H9 (cell line): ENCODE results near the gene MRI1. TPM values are rescaled to one million over a fixed set of nuclear protein-coding genes. Genes with fewer than 3 reads are reported as not detected.

Experiments used
- DNase-seq: peaks from one replicate; pipeline ENCODE4 v3.0.0-alpha.2; 2017
- H2AFZ ChIP-seq: one replicate; pipeline ENCODE4 v1.6.1; 2013; ENCODE audit warnings: mild to moderate bottlenecking, low read length, control low read depth, moderate library complexity
- H2AK5ac ChIP-seq: 2 replicates; pipeline ENCODE4 v1.6.1; 2013; ENCODE audit warnings: low read length, control low read depth, mixed read lengths; ENCODE audit not compliant: insufficient read length
- H2BK120ac ChIP-seq: one replicate; pipeline ENCODE4 v1.6.1; 2013; ENCODE audit warnings: low read depth, mild to moderate bottlenecking, low read length, control low read depth, inconsistent platforms; ENCODE audit not compliant: poor library complexity, severe bottlenecking
- H2BK12ac ChIP-seq: 2 replicates; pipeline ENCODE4 v1.6.1; 2013; ENCODE audit warnings: low read length, control low read depth, mixed read lengths, low read depth; ENCODE audit not compliant: insufficient read length
- H2BK15ac ChIP-seq: 2 replicates; pipeline ENCODE4 v1.6.1; 2013; ENCODE audit warnings: low read depth, low read length, control low read depth
- H2BK20ac ChIP-seq: one replicate; pipeline ENCODE4 v1.6.1; 2013; ENCODE audit warnings: low read depth, mild to moderate bottlenecking, low read length, control low read depth, inconsistent platforms; ENCODE audit not compliant: poor library complexity, severe bottlenecking
- H2BK5ac ChIP-seq: 2 replicates; pipeline ENCODE4 v1.6.1; 2013; ENCODE audit warnings: low read length, control low read depth, mixed read lengths; ENCODE audit not compliant: insufficient read length
- H3K14ac ChIP-seq: 2 replicates; pipeline ENCODE4 v1.6.1; 2013; ENCODE audit warnings: low read length, control low read depth; ENCODE audit not compliant: insufficient read depth
- H3K18ac ChIP-seq: 2 replicates; pipeline ENCODE4 v1.6.1; 2013; ENCODE audit warnings: low read depth, mild to moderate bottlenecking, mixed read lengths, low read length, control low read depth; ENCODE audit not compliant: insufficient read length
- H3K23ac ChIP-seq: 2 replicates; pipeline ENCODE4 v1.6.1; 2013; ENCODE audit warnings: low read length, control low read depth, mixed read lengths, low read depth; ENCODE audit not compliant: insufficient read length
- H3K23me2 ChIP-seq: 2 replicates; pipeline ENCODE4 v1.6.1; 2013; ENCODE audit warnings: low read depth, mild to moderate bottlenecking, mixed read lengths, low read length, control low read depth; ENCODE audit not compliant: insufficient read length, poor library complexity, severe bottlenecking
- H3K27ac ChIP-seq: 2 replicates; pipeline ENCODE4 v1.5.1; 2013; ENCODE audit warnings: low read length, control low read depth, mixed read lengths, low read depth; ENCODE audit not compliant: insufficient read length
- H3K27me3 ChIP-seq: 2 replicates; pipeline ENCODE4 v1.6.1; 2013; ENCODE audit warnings: low read length, control low read depth, inconsistent platforms; ENCODE audit not compliant: insufficient read depth
- H3K4ac ChIP-seq: 2 replicates; pipeline ENCODE4 v1.6.1; 2013; ENCODE audit warnings: low read depth, mild to moderate bottlenecking, control low read depth, inconsistent platforms, low read length, moderate library complexity
- H3K4me1 ChIP-seq: 2 replicates; pipeline ENCODE4 v1.6.1; 2013; ENCODE audit warnings: low read length, control low read depth, inconsistent platforms; ENCODE audit not compliant: insufficient read depth
- H3K4me2 ChIP-seq: 2 replicates; pipeline ENCODE4 v1.6.1; 2013; ENCODE audit warnings: low read length, control low read depth, mixed read lengths; ENCODE audit not compliant: insufficient read length, insufficient read depth
- H3K56ac ChIP-seq: 2 replicates; pipeline ENCODE4 v1.6.1; 2013; ENCODE audit warnings: low read depth, mild to moderate bottlenecking, mixed read lengths, low read length, control low read depth; ENCODE audit not compliant: insufficient read length
- H3K79me1 ChIP-seq: 2 replicates; pipeline ENCODE4 v1.6.1; 2013; ENCODE audit warnings: low read depth, mild to moderate bottlenecking, moderate library complexity, low read length, control low read depth, inconsistent platforms; ENCODE audit not compliant: insufficient read depth, poor library complexity, severe bottlenecking
- H3K79me2 ChIP-seq: 2 replicates; pipeline ENCODE4 v1.6.1; 2013; ENCODE audit warnings: low read length, control low read depth, inconsistent platforms; ENCODE audit not compliant: insufficient read depth
- H3K9ac ChIP-seq: 2 replicates; pipeline ENCODE4 v1.6.1; 2013; ENCODE audit warnings: low read length, control low read depth, mixed read lengths; ENCODE audit not compliant: insufficient read length; ENCODE audit errors: extremely low read depth
- H3K9me3 ChIP-seq: one replicate; pipeline ENCODE4 v1.6.1; 2013; ENCODE audit warnings: low read depth, low read length, inconsistent platforms; ENCODE audit not compliant: control insufficient read depth
- H3T11ph ChIP-seq: one replicate; pipeline ENCODE4 v1.6.1; 2013; ENCODE audit warnings: mild to moderate bottlenecking, low read length, control low read depth, inconsistent platforms
- H4K20me1 ChIP-seq: one replicate; pipeline ENCODE4 v1.6.1; 2013; ENCODE audit not compliant: control insufficient read depth, insufficient read length, insufficient read depth
- H4K5ac ChIP-seq: 2 replicates; pipeline ENCODE4 v1.6.1; 2013; ENCODE audit warnings: low read depth, mild to moderate bottlenecking, mixed read lengths, low read length, control low read depth; ENCODE audit not compliant: insufficient read length
- H4K8ac ChIP-seq: replicated peaks from 2 replicates; pipeline ENCODE4 v1.6.1; 2013; ENCODE audit warnings: low read length, control low read depth, mixed read lengths, low read depth; ENCODE audit not compliant: insufficient read length
- H4K91ac ChIP-seq: 2 replicates; pipeline ENCODE4 v1.6.1; 2013; ENCODE audit warnings: low read depth, mild to moderate bottlenecking, moderate library complexity, mixed read lengths, low read length, control low read depth; ENCODE audit not compliant: insufficient read length
- H3K27ac Mint-ChIP-seq, 3 experiments: 2 replicates in 2 of 3; 3 replicates in 1 of 3; pipeline ENCODE4 v1.8.0; 2020 to 2021; ENCODE audit warnings: mixed read lengths in 3 of 3, mild to moderate bottlenecking in 1 of 3, moderate library complexity in 1 of 3
- H3K27me3 Mint-ChIP-seq: 2 replicates; pipeline ENCODE4 v1.8.0; 2021; ENCODE audit warnings: low read depth, mild to moderate bottlenecking, moderate library complexity, mixed read lengths
- H3K36me3 Mint-ChIP-seq, 3 experiments: 2 replicates in 2 of 3; 3 replicates in 1 of 3; pipeline ENCODE4 v1.8.0; 2020 to 2021; ENCODE audit warnings: low read depth in 3 of 3, mixed read lengths in 3 of 3; ENCODE audit not compliant: insufficient read depth in 1 of 3
- H3K4me1 Mint-ChIP-seq, 2 experiments: 2 replicates each; pipeline ENCODE4 v1.8.0; 2020; ENCODE audit warnings: mixed read lengths in 2 of 2
- H3K4me3 Mint-ChIP-seq, 2 experiments: 2 replicates in 1 of 2; 3 replicates in 1 of 2; pipeline ENCODE4 v1.8.0; 2020 to 2021; ENCODE audit warnings: mild to moderate bottlenecking in 2 of 2, mixed read lengths in 2 of 2, moderate library complexity in 1 of 2
- H3K9me3 Mint-ChIP-seq, 2 experiments: 2 replicates in 1 of 2; 3 replicates in 1 of 2; pipeline ENCODE4 v1.8.0; 2020; ENCODE audit warnings: mild to moderate bottlenecking in 2 of 2, mixed read lengths in 2 of 2, moderate library complexity in 1 of 2
- total RNA-seq: library from RNA; stranded (reverse); gene quantifications from 2 replicates; pipeline ENCODE4 v1.2.1, GENCODE V29; 2021
- TF ChIP-seq, protein P1 (sequence below): fragments of 200-600 bp; sonication (generic); conservative IDR thresholded peaks from 3 replicates; pipeline ENCODE4 v1.8.0; 2021; ENCODE audit warnings: antibody characterized with exemption, mild to moderate bottlenecking

Gene MRI1
- total RNA-seq, 1 experiment from 2014 or later, result 19.5 TPM

DNA sequence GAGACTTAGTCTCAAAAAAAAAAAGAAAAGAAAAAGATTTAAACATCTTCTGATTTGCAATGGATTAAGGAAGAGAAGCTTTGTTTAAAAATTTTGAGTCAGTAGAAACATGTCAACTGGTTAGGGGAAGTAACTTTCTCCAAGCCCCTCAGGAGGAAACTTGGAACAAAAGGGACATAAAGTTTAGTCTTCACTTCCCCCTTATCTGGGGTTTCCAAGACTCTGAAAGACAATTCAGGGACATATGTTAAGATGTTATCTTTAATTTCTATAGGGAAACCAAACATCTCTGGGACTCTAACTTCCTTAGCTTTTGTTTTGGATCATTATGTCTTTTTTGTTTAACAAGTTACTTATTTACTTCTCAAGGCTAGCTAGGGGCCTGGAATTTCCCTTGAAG, 20.1 kb upstream of the MRI1 start:
- peaks cover 18% of the 10 kb centered on the region in 2 experiments for H3K4me1 Mint-ChIP-seq
- TF ChIP-seq, protein P1, sequence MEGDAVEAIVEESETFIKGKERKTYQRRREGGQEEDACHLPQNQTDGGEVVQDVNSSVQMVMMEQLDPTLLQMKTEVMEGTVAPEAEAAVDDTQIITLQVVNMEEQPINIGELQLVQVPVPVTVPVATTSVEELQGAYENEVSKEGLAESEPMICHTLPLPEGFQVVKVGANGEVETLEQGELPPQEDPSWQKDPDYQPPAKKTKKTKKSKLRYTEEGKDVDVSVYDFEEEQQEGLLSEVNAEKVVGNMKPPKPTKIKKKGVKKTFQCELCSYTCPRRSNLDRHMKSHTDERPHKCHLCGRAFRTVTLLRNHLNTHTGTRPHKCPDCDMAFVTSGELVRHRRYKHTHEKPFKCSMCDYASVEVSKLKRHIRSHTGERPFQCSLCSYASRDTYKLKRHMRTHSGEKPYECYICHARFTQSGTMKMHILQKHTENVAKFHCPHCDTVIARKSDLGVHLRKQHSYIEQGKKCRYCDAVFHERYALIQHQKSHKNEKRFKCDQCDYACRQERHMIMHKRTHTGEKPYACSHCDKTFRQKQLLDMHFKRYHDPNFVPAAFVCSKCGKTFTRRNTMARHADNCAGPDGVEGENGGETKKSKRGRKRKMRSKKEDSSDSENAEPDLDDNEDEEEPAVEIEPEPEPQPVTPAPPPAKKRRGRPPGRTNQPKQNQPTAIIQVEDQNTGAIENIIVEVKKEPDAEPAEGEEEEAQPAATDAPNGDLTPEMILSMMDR, result no peak
- H3K9me3 Mint-ChIP-seq, result peaks cover 3 to 8% of the 10 kb centered on the region in 2 experiments; a peak in 3 of 5 replicates

More for the DNA sequence above, 20.1 kb upstream of the MRI1 start:
- DNase-seq, result no peak
- Mint-ChIP-seq H3K27ac (peak overlapping the region in 1 of 3 experiments; percentile 55; a peak in 1 of 7 replicates), H3K36me3 (peaks cover 4 to 11% (median 7%) of the 10 kb centered on the region in 3 experiments; a peak in 5 of 7 replicates), H3K4me3 (no peak overlapping the region), H3K27me3 (no peaks in the 10 kb centered on the region; the same call in 1 of the 2 replicates)
- Histone ChIP-seq H3K18ac (no peak overlapping the region), H3K79me1 (no peaks in the 10 kb centered on the region), H2BK12ac (no peak overlapping the region), H3K79me2 (no peaks in the 10 kb centered on the region), H2BK120ac (no peak overlapping the region), H3K56ac (no peak overlapping the region), H3K23me2 (no peaks in the 10 kb centered on the region), H3K9ac (no peak overlapping the region), H3K4me1 (no peaks in the 10 kb centered on the region), H4K91ac (no peak overlapping the region), H3K4ac (no peak overlapping the region), H4K5ac (no peak overlapping the region), H3T11ph (no peak overlapping the region), H3K9me3 (no peaks in the 10 kb centered on the region), H4K8ac (no peak overlapping the region), H2BK20ac (no peak overlapping the region), H2AK5ac (no peak overlapping the region), H2BK15ac (no peak overlapping the region), H2AFZ (no peak overlapping the region), H2BK5ac (no peak overlapping the region), H4K20me1 (no peaks in the 10 kb centered on the region), H3K27me3 (no peaks in the 10 kb centered on the region), H3K27ac (no peak overlapping the region), H3K4me2 (no peak overlapping the region), H3K23ac (no peak overlapping the region), H3K14ac (no peak overlapping the region)
